Lower leg skin (tissue), 3 donors: ENCODE measurements around the gene BDH1.

Experiments used
- CTCF ChIP-seq, 3 donors: fragments of 450-650 bp; IDR thresholded peaks; one replicate each; pipeline ENCODE4 v1.5.1; 2016; ENCODE audit warnings: antibody characterized with exemption in 3 of 3, mild to moderate bottlenecking in 3 of 3, moderate library complexity in 2 of 3
- POLR2A ChIP-seq, 2 donors: fragments of 450-650 bp; IDR thresholded peaks; one replicate each; pipeline ENCODE4 v1.6.1; 2016 to 2017; ENCODE audit warnings: antibody characterized with exemption in 2 of 2, mild to moderate bottlenecking in 1 of 2, moderate library complexity in 1 of 2

DNA sequence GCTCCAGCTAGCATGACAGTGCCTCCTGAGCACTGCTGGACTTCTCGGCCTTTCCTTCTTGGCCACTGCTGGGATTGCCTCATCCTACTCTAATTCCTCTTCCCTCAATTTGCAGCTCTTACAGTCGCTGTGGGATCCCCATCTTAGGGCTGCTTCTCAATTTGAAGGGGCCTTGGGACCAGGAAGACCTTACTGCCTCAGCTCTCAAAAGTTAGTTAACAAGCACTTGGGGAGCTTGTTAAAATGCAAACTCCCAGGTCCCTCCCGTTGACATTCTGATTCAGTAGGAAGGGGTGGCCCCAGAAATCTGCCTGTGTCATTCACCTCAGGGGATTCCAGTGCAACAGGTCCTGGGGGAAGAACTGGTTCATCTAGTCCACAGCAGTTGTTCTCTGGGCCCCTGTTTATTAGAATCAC, 14.8 kb downstream of the BDH1 start:
- TF ChIP-seq POLR2A (IDR thresholded peaks at IDR 0.05) (no peak), CTCF (IDR thresholded peaks at IDR 0.05) (no peak)
